OCI-LY1 (cell line): ENCODE results near the gene FBXL19.

Experiments
- H2AFZ ChIP-seq: fragments of 200-600 bp; sonication (generic), shearing (Covaris generic); 2 replicates; pipeline ENCODE4 v1.6.0; 2014; ENCODE audit warnings: antibody characterized with exemption, mild to moderate bottlenecking, low read length
- H3F3A ChIP-seq: fragments of 200-600 bp; sonication (generic), shearing (Covaris generic); 2 replicates; pipeline ENCODE4 v1.6.0; 2014; ENCODE audit warnings: mild to moderate bottlenecking, antibody characterized with exemption, low read length, moderate library complexity; ENCODE audit not compliant: insufficient read depth
- H3K27ac ChIP-seq: fragments of 200-600 bp; sonication (generic); 2 replicates; pipeline ENCODE4 v1.5.1; 2014; ENCODE audit warnings: low read length, mixed run types, mild to moderate bottlenecking, low read depth; ENCODE audit not compliant: poor library complexity, severe bottlenecking
- H3K27me3 ChIP-seq: fragments of 200-600 bp; sonication (generic); 2 replicates; pipeline ENCODE4 v1.6.0; 2014; ENCODE audit warnings: antibody characterized with exemption, mild to moderate bottlenecking, low read length, moderate library complexity; ENCODE audit not compliant: insufficient read depth
- H3K36me3 ChIP-seq: fragments of 200-600 bp; sonication (generic); 2 replicates; pipeline ENCODE4 v1.6.1; 2014; ENCODE audit warnings: mild to moderate bottlenecking, antibody characterized with exemption, low read length, moderate library complexity, mixed read lengths; ENCODE audit not compliant: insufficient read depth
- H3K4me1 ChIP-seq: fragments of 200-600 bp; sonication (generic); 2 replicates; pipeline ENCODE4 v1.5.1; 2014; ENCODE audit warnings: mild to moderate bottlenecking, low read length, moderate library complexity; ENCODE audit not compliant: insufficient read depth, severe bottlenecking
- H3K4me2 ChIP-seq: fragments of 200-600 bp; sonication (generic), shearing (Covaris generic); 2 replicates; pipeline ENCODE4 v1.6.1; 2014; ENCODE audit warnings: low read length
- H3K4me3 ChIP-seq: fragments of 200-600 bp; sonication (generic); 2 replicates; pipeline ENCODE4 v1.5.1; 2014; ENCODE audit warnings: low read length, low read depth, mild to moderate bottlenecking, mixed read lengths; ENCODE audit not compliant: poor library complexity, severe bottlenecking
- H3K79me2 ChIP-seq: fragments of 200-600 bp; shearing (Covaris generic); 2 replicates; pipeline ENCODE4 v1.6.1; 2016; ENCODE audit warnings: mixed run types, low read length, mixed read lengths; ENCODE audit not compliant: insufficient read depth
- H3K9ac ChIP-seq: fragments of 200-600 bp; sonication (generic), shearing (Covaris generic); 2 replicates; pipeline ENCODE4 v1.6.1; 2014; ENCODE audit warnings: mild to moderate bottlenecking, low read length, mixed read lengths
- H3K9me2 ChIP-seq: fragments of 200-600 bp; sonication (generic), shearing (Covaris generic); 2 replicates; pipeline ENCODE4 v1.6.1; 2014; ENCODE audit warnings: low read depth, mild to moderate bottlenecking, low read length, mixed read lengths
- H3K9me3 ChIP-seq: fragments of 200-600 bp; shearing (Covaris generic); 2 replicates; pipeline ENCODE4 v1.6.1; 2014; ENCODE audit warnings: low read length, mixed read lengths
- H4K20me1 ChIP-seq: fragments of 200-600 bp; sonication (generic), shearing (Covaris generic); 2 replicates; pipeline ENCODE4 v1.6.0; 2016; ENCODE audit warnings: mild to moderate bottlenecking, low read length; ENCODE audit not compliant: insufficient read depth
- EZH2 ChIP-seq: fragments of 200-600 bp; sonication (generic), shearing (Covaris generic); IDR thresholded peaks from 2 replicates; pipeline ENCODE4 v1.8.0; 2017; ENCODE audit warnings: borderline replicate concordance, mixed run types, mild to moderate bottlenecking, antibody characterized with exemption, low read length, moderate library complexity, mixed read lengths
- TF ChIP-seq, protein P1 (sequence below): fragments of 200-600 bp; sonication (generic), shearing (Covaris generic); IDR thresholded peaks from 2 replicates; pipeline ENCODE4 v1.5.1; 2017; ENCODE audit warnings: mild to moderate bottlenecking, antibody characterized with exemption, low read length, moderate library complexity, mixed read lengths

FBXL19 gene

DNA sequence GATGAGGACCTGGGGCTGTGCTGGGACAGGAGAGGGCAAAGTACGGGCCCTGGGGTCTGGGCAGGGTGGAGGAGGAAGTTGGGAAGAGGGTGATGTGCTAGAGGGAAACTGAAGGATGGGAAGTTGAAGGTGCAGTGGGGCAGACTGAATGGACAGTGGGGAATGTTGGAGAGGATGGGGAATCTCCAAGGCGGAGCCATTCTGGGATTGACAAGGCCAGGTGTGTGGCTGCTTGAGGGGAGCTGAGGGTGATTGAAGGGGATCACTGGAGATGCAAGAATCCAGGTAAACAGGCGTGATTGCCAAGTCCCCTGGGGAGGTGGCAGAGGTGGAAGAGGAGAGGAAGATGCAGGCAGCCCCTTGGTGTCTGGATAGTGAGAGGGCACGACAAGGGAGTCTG is 53.1 kb downstream of the FBXL19 start:
- no peak for TF ChIP-seq EZH2
- TF ChIP-seq, protein P1, sequence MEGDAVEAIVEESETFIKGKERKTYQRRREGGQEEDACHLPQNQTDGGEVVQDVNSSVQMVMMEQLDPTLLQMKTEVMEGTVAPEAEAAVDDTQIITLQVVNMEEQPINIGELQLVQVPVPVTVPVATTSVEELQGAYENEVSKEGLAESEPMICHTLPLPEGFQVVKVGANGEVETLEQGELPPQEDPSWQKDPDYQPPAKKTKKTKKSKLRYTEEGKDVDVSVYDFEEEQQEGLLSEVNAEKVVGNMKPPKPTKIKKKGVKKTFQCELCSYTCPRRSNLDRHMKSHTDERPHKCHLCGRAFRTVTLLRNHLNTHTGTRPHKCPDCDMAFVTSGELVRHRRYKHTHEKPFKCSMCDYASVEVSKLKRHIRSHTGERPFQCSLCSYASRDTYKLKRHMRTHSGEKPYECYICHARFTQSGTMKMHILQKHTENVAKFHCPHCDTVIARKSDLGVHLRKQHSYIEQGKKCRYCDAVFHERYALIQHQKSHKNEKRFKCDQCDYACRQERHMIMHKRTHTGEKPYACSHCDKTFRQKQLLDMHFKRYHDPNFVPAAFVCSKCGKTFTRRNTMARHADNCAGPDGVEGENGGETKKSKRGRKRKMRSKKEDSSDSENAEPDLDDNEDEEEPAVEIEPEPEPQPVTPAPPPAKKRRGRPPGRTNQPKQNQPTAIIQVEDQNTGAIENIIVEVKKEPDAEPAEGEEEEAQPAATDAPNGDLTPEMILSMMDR, result no peak
- H2AFZ ChIP-seq, result no peak overlapping the region
- no peak overlapping the region for H3K9ac ChIP-seq
- H3K27ac ChIP-seq, result no peak overlapping the region
- no peaks in the 10 kb centered on the region for H3K9me2 ChIP-seq
- H3K27me3 ChIP-seq, result no peaks in the 10 kb centered on the region
- H3K79me2 ChIP-seq, result no peaks in the 10 kb centered on the region
- no peaks in the 10 kb centered on the region for H3K9me3 ChIP-seq
- H3K36me3 ChIP-seq, result peaks cover 93% of the 10 kb centered on the region
- no peak overlapping the region for H3K4me3 ChIP-seq
- H3K4me1 ChIP-seq, result no peaks in the 10 kb centered on the region
- no peak overlapping the region for H3K4me2 ChIP-seq
- H3F3A ChIP-seq, result no peaks in the 10 kb centered on the region
- no peaks in the 10 kb centered on the region for H4K20me1 ChIP-seq

DNA sequence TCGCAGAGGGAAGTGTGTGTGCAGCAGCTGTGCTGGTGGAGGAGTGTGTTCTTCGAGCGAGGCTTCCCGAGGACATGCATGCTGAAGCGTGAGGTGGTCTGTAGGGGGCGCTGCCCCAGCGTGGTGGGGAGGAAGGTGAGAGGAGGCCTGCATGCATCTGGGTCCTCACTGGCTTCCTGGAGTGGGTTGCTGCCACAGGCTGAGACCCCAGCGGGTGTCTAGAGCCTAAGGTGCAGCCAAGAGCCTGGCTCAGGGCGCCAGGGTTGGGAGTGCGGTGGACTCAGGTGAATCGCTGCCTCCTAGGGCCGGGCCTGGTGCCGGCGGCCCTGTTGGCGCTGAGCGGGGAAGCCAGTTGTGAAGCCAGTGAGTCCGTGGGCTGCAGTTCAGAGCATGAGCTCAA is 54.1 kb downstream of the FBXL19 start:
- H3K27me3 ChIP-seq, result no peaks in the 10 kb centered on the region
- peaks cover 89% of the 10 kb centered on the region for H3K36me3 ChIP-seq
- H3K4me3 ChIP-seq, result no peak overlapping the region
- H3K4me1 ChIP-seq, result no peaks in the 10 kb centered on the region
- H4K20me1 ChIP-seq, result no peaks in the 10 kb centered on the region
- H2AFZ ChIP-seq, result no peak overlapping the region
- no peak for TF ChIP-seq EZH2
- TF ChIP-seq, protein P1, result peak; percentile 55
- no peaks in the 10 kb centered on the region for H3K79me2 ChIP-seq
- no peak overlapping the region for H3K9ac ChIP-seq
- H3K4me2 ChIP-seq, result no peak overlapping the region
- no peaks in the 10 kb centered on the region for H3K9me3 ChIP-seq
- H3K27ac ChIP-seq, result no peak overlapping the region
- H3F3A ChIP-seq, result no peaks in the 10 kb centered on the region
- H3K9me2 ChIP-seq, result no peaks in the 10 kb centered on the region

DNA sequence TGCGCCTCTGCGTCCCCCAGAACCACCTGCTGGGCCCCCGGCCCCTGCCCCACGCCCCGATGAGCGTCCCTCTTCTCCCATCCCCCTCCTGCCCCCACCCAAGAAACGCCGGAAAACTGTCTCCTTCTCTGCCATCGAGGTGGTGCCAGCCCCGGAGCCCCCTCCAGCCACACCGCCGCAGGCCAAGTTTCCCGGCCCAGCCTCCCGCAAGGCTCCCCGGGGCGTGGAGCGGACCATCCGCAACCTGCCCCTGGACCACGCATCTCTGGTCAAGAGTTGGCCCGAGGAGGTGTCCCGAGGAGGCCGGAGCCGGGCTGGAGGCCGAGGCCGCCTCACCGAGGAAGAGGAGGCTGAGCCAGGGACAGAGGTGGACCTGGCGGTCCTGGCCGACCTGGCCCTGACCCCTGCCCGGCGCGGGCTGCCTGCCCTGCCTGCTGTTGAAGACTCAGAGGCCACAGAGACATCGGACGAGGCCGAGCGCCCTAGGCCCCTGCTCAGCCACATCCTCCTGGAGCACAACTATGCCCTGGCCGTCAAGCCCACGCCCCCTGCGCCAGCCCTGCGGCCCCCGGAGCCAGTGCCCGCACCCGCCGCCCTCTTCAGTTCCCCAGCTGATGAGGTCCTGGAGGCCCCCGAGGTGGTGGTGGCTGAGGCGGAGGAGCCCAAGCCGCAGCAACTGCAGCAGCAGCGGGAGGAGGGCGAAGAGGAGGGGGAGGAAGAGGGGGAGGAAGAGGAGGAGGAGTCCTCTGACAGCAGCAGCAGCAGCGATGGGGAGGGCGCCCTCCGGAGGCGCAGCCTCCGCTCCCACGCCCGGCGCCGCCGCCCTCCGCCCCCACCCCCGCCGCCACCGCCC is 56.0 kb downstream of the FBXL19 start:
- Histone ChIP-seq H3K36me3 (peaks cover 87% of the 10 kb centered on the region), H4K20me1 (no peaks in the 10 kb centered on the region), H3K27ac (no peak overlapping the region), H3K79me2 (no peaks in the 10 kb centered on the region), H3K9ac (no peak overlapping the region), H3K9me3 (no peaks in the 10 kb centered on the region), H3K4me1 (no peaks in the 10 kb centered on the region), H3K4me2 (no peak overlapping the region), H3K27me3 (no peaks in the 10 kb centered on the region), H3K9me2 (no peaks in the 10 kb centered on the region), H3F3A (no peaks in the 10 kb centered on the region), H3K4me3 (no peak overlapping the region), H2AFZ (no peak overlapping the region)
- TF ChIP-seq EZH2, result no peak
- TF ChIP-seq, protein P1, result no peak
